SIG-M5 (cell line): ENCODE measurements around the gene TCP11.

Source experiments
- DNase-seq: peaks from one replicate; lab custom pipeline; 2025; lab: John Stamatoyannopoulos, UW

Gene TCP11

GRCh38 chr6:35080821-35081425 lies 60.2 kb downstream of the TCP11 start:
- DNase-seq: no peak

- no peak for DNase-seq
These were observed 61.0 kb downstream of the TCP11 start for GRCh38 chr6:35080016-35080680.

- DNase-seq: no peak
These were observed 61.7 kb downstream of the TCP11 start for GRCh38 chr6:35079311-35080000.

- no peak for DNase-seq
These were observed 62.2 kb downstream of the TCP11 start for GRCh38 chr6:35078896-35079295.

- no peak for DNase-seq
These were observed 62.8 kb downstream of the TCP11 start for GRCh38 chr6:35078226-35078850.

- no peak for DNase-seq
These were observed 63.4 kb downstream of the TCP11 start for GRCh38 chr6:35077713-35078105.

GRCh38 chr6:35076997-35077712 lies 64.0 kb downstream of the TCP11 start:
- no peak for DNase-seq

GRCh38 chr6:35073766-35074471 lies 67.2 kb downstream of the TCP11 start:
- DNase-seq: no peak

GRCh38 chr6:35073211-35073610 lies 67.9 kb downstream of the TCP11 start:
- DNase-seq: no peak

- DNase-seq: no peak
These were observed 68.5 kb downstream of the TCP11 start for GRCh38 chr6:35072698-35073055.

- DNase-seq: no peak
These were observed 69.0 kb downstream of the TCP11 start for GRCh38 chr6:35072051-35072697.

- DNase-seq: no peak
These were observed 69.7 kb downstream of the TCP11 start for GRCh38 chr6:35071347-35071994.

- DNase-seq: no peak
These were observed 71.0 kb downstream of the TCP11 start for GRCh38 chr6:35070111-35070510.

- DNase-seq: no peak
These were observed 71.9 kb downstream of the TCP11 start for GRCh38 chr6:35069262-35069661.

- DNase-seq: no peak
These were observed 72.5 kb downstream of the TCP11 start for GRCh38 chr6:35068644-35069043.

- no peak for DNase-seq
These were observed 72.9 kb downstream of the TCP11 start for GRCh38 chr6:35068206-35068605.
